Lower leg skin (tissue), 4 donors: Measurements from ENCODE around the gene CAPN5. TPM values are rescaled to one million over a fixed set of nuclear protein-coding genes. Genes with fewer than 3 reads are reported as not detected.

Experiments used
- DNase-seq, 2 donors: peaks; one replicate each; pipeline ENCODE4 v3.0.0-alpha.2; 2019; ENCODE audit warnings: low spot score in 2 of 2
- H3K4me3 ChIP-seq: fragments of 200-600 bp; sonication (generic); 2 replicates; pipeline ENCODE4 v1.5.1; 2017; ENCODE audit warnings: mild to moderate bottlenecking, low read depth; ENCODE audit not compliant: poor library complexity, severe bottlenecking
- CTCF ChIP-seq, 3 donors: fragments of 450-650 bp; IDR thresholded peaks; one replicate each; pipeline ENCODE4 v1.5.1; 2016; ENCODE audit warnings: antibody characterized with exemption in 3 of 3, mild to moderate bottlenecking in 3 of 3, moderate library complexity in 2 of 3
- POLR2A ChIP-seq, 2 donors: fragments of 450-650 bp; IDR thresholded peaks; one replicate each; pipeline ENCODE4 v1.6.1; 2016 to 2017; ENCODE audit warnings: antibody characterized with exemption in 2 of 2, mild to moderate bottlenecking in 1 of 2, moderate library complexity in 1 of 2
- WGBS, 2 donors: methylation state at CpG; one replicate each; pipeline ENCODE4 v1.1.5; 2018; 5-methylcytosine and 5-hydroxymethylcytosine counted together
- intact Hi-C: fragments of 100-400 bp; cut with DNase I; formaldehyde crosslinking; loops from one replicate; pipeline ENCODE4 v1.15.0; 2023; ENCODE audit warnings: low total_unique reads
- total RNA-seq, 4 donors: library from RNA; depleted of rRNA; stranded (reverse); fragments of >200 nt; gene quantifications; one replicate each; pipeline ENCODE4 v1.1.0, GENCODE V29; 2016

The CAPN5 gene
- total RNA-seq, 4 donors from 2014 or later, result 0.38 to 1.9 (median 1.2) TPM

- no peak for TF ChIP-seq POLR2A (IDR thresholded peaks at IDR 0.05)
- TF ChIP-seq CTCF (IDR thresholded peaks at IDR 0.05), result no peak
- H3K4me3 ChIP-seq, result no peak overlapping the region
- intact Hi-C loops, result no loop called here
- WGBS, 2 donors, result 57 to 66% methylated on average over 8 of the region's 8 CpGs
- DNase-seq, result peak in 1 of 2 donors; percentile 81
Measured at GRCh38 chr11:77072851-77073327, 6.1 kb downstream of the CAPN5 start.

GRCh38 chr11:77073328-77074001, 6.7 kb downstream of the CAPN5 start:
- TF ChIP-seq CTCF (IDR thresholded peaks at IDR 0.05) (no peak), POLR2A (IDR thresholded peaks at IDR 0.05) (no peak)
- H3K4me3 ChIP-seq, result no peak overlapping the region
- peak; percentile 83 to 96 for DNase-seq
- 17 to 24% methylated on average over 11 of the region's 11 CpGs for WGBS, 2 donors
- intact Hi-C loops, result no loop called here

- DNase-seq, result peak in 1 of 2 donors; percentile 84
- no peak overlapping the region for H3K4me3 ChIP-seq
- 70 to 74% methylated on average over 5 of the region's 5 CpGs for WGBS, 2 donors
- TF ChIP-seq CTCF (IDR thresholded peaks at IDR 0.05) (no peak), POLR2A (IDR thresholded peaks at IDR 0.05) (no peak)
- intact Hi-C loops, result no loop called here
Measured at GRCh38 chr11:77074205-77074604, 7.4 kb downstream of the CAPN5 start.

GRCh38 chr11:77074626-77075221, 8.0 kb downstream of the CAPN5 start:
- no peak for TF ChIP-seq CTCF (IDR thresholded peaks at IDR 0.05)
- TF ChIP-seq POLR2A (IDR thresholded peaks at IDR 0.05), result no peak
- WGBS, 2 donors, result 80 to 86% methylated on average over 15 of the region's 15 CpGs
- intact Hi-C loops, result no loop called here
- H3K4me3 ChIP-seq, result no peak overlapping the region
- DNase-seq, result peak in 1 of 2 donors; percentile 75

- TF ChIP-seq CTCF (IDR thresholded peaks at IDR 0.05) (no peak), POLR2A (IDR thresholded peaks at IDR 0.05) (no peak)
- peak in 1 of 2 donors; percentile 5 for DNase-seq
- H3K4me3 ChIP-seq, result no peak overlapping the region
- WGBS, 2 donors, result 86 to 91% methylated on average over 5 of the region's 5 CpGs
- intact Hi-C loops, result no loop called here
Measured at GRCh38 chr11:77075425-77075905, 8.7 kb downstream of the CAPN5 start.
